ENCODE data around the gene TBX6. TPM values are rescaled to one million over a fixed set of nuclear protein-coding genes. Genes with fewer than 3 reads are reported as not detected.

Gene TBX6
- total and polyA plus RNA-seq, 3 experiments from 2014 or later, result 0.71 to 0.83 TPM; not detected in 1

GRCh38 chr16:30096105-30096861 is 4.6 kb upstream of the TBX6 start, which contains the start of gene YPEL3:
YPEL3 (minus strand) TSS chr16:30096213; CDS start chr16:30095482, 731 bp downstream.
- ChIA-PET POLR2A (interaction anchor here (0.5 to 7.8 kb wide), 10 partner anchors 16 to 322 kb away, joined by 3 to 89 read pairs (median 4); partner anchors contain the start of genes ALDOA, CORO1A and PPP4C), CTCF (interaction anchor here (1.5 to 7.1 kb wide), 2 partner anchors 30 to 91 kb away, joined by 4 to 41 read pairs; partner anchors contain the start of gene ALDOA)
- no peaks in the 10 kb centered on the region for H3K27me3 ChIP-seq (ENCODE audit: insufficient read depth, low read length, poor library complexity, severe bottlenecking)
- H3K4me3 Mint-ChIP-seq, result peak within 1 kb of the TSS; percentile 84 to 96 (median 89)
- H3K36me3 ChIP-seq (ENCODE audit: insufficient read depth, low read length), result peaks cover 12% of the 10 kb centered on the region
- peaks cover 25% of the 10 kb centered on the region for H3K9me3 ChIP-seq (ENCODE audit: low read length)
- H3K4me3 ChIP-seq (ENCODE audit: low read length), result peak within 1 kb of the TSS; percentile 78
- peak within 1 kb of the TSS; percentile 83 to 99 (median 96) for H3K27ac Mint-ChIP-seq
- no peaks in the 10 kb centered on the region for H3K27me3 Mint-ChIP-seq
- H3K9me3 Mint-ChIP-seq, result peaks cover 14 to 27% (median 22%) of the 10 kb centered on the region in 5 donors
- peak within 1 kb of the TSS; percentile 76 for H3K27ac ChIP-seq (ENCODE audit: low read depth, low read length)
- DNase-seq, result peak; percentile 85 to 94 (median 89)
- H3K36me3 Mint-ChIP-seq, result peaks cover 8 to 36% (median 29%) of the 10 kb centered on the region in 3 donors
- peaks cover 41% of the 10 kb centered on the region for H3K4me1 ChIP-seq (ENCODE audit: insufficient read depth, low read length)
- peaks cover 30 to 43% (median 35%) of the 10 kb centered on the region in 3 donors for H3K4me1 Mint-ChIP-seq

GRCh38 chr16:30095166-30096078 is 3.7 kb upstream of the TBX6 start:
- Histone ChIP-seq H3K27me3 (ENCODE audit: insufficient read depth, low read length, poor library complexity, severe bottlenecking) (no peaks in the 10 kb centered on the region), H3K27ac (ENCODE audit: low read depth, low read length) (peak overlapping the region; percentile 59), H3K9me3 (ENCODE audit: low read length) (peaks cover 25% of the 10 kb centered on the region), H3K36me3 (ENCODE audit: insufficient read depth, low read length) (peaks cover 12% of the 10 kb centered on the region), H3K4me1 (ENCODE audit: insufficient read depth, low read length) (peaks cover 50% of the 10 kb centered on the region), H3K4me3 (ENCODE audit: low read length) (peak overlapping the region; percentile 78)
- Mint-ChIP-seq H3K9me3 (peaks cover 14 to 27% (median 22%) of the 10 kb centered on the region in 5 donors), H3K27me3 (no peaks in the 10 kb centered on the region), H3K4me3 (peak overlapping the region; percentile 84 to 96 (median 89)), H3K4me1 (peaks cover 31 to 44% (median 35%) of the 10 kb centered on the region in 3 donors), H3K36me3 (peaks cover 8 to 36% (median 29%) of the 10 kb centered on the region in 3 donors), H3K27ac (peak overlapping the region; percentile 60 to 99 (median 92))
- CTCF ChIA-PET, result interaction anchor here (1.5 to 7.1 kb wide), 4 partner anchors 29 to 533 kb away, joined by 3 to 41 read pairs (median 4); partner anchors contain the start of genes ALDOA and CORO1A
- peak in 1 of 5 donors; percentile 27 for DNase-seq
- POLR2A ChIA-PET, result interaction anchor here (0.6 to 7.8 kb wide), 9 partner anchors 17 to 322 kb away, joined by 3 to 89 read pairs (median 3); partner anchors contain the start of genes ALDOA and CORO1A

- CTCF ChIA-PET, result interaction anchor here (0.7 to 7.1 kb wide), 9 partner anchors 9 to 534 kb away, joined by 3 to 41 read pairs (median 4); partner anchors contain the start of genes ALDOA, CORO1A and ZNF771
- H3K4me3 Mint-ChIP-seq, result peak overlapping the region; percentile 84 to 96 (median 89)
- DNase-seq, result no peak
- no peaks in the 10 kb centered on the region for H3K27me3 Mint-ChIP-seq
- H3K27me3 ChIP-seq (ENCODE audit: insufficient read depth, low read length, poor library complexity, severe bottlenecking), result no peaks in the 10 kb centered on the region
- H3K36me3 ChIP-seq (ENCODE audit: insufficient read depth, low read length), result peaks cover 12% of the 10 kb centered on the region
- H3K4me1 Mint-ChIP-seq, result peaks cover 38 to 52% (median 43%) of the 10 kb centered on the region in 3 donors
- peak overlapping the region; percentile 59 for H3K27ac ChIP-seq (ENCODE audit: low read depth, low read length)
- H3K4me3 ChIP-seq (ENCODE audit: low read length), result peak overlapping the region; percentile 78
- H3K4me1 ChIP-seq (ENCODE audit: insufficient read depth, low read length), result peaks cover 58% of the 10 kb centered on the region
- POLR2A ChIA-PET, result interaction anchor here (0.6 to 7.8 kb wide), 5 partner anchors 29 to 323 kb away, joined by 3 to 89 read pairs (median 3); partner anchors contain the start of genes ALDOA and CORO1A
- peak overlapping the region; percentile 60 to 99 (median 92) for H3K27ac Mint-ChIP-seq
- H3K9me3 Mint-ChIP-seq, result peaks cover 14 to 27% (median 22%) of the 10 kb centered on the region in 5 donors
- peaks cover 25% of the 10 kb centered on the region for H3K9me3 ChIP-seq (ENCODE audit: low read length)
- peaks cover 8 to 36% (median 29%) of the 10 kb centered on the region in 3 donors for H3K36me3 Mint-ChIP-seq
Observed at GRCh38 chr16:30094541-30095165, 2.9 kb upstream of the TBX6 start.

GRCh38 chr16:30092373-30093010 is 768 bp upstream of the TBX6 start:
- Mint-ChIP-seq H3K27ac (peak overlapping the region; percentile 82 to 98 (median 96)), H3K4me3 (peak overlapping the region; percentile 81 to 94 (median 90)), H3K9me3 (peaks cover 7 to 13% (median 8%) of the 10 kb centered on the region in 5 donors), H3K36me3 (peaks cover 7 to 32% (median 15%) of the 10 kb centered on the region in 3 donors), H3K4me1 (peaks cover 38 to 52% (median 43%) of the 10 kb centered on the region in 3 donors), H3K27me3 (no peaks in the 10 kb centered on the region)
- ChIA-PET POLR2A (interaction anchor here (0.5 to 7.8 kb wide), 10 partner anchors 16 to 368 kb away, joined by 3 to 89 read pairs (median 4); partner anchors contain the start of genes ALDOA, CORO1A, MAPK3 and PPP4C), CTCF (interaction anchor here (0.6 to 7.1 kb wide), 31 partner anchors 8 to 567 kb away, joined by 3 to 41 read pairs (median 5); partner anchors contain the start of genes ALDOA, CORO1A, DCTPP1 and GDPD3)
- peaks cover 63% of the 10 kb centered on the region for H3K4me1 ChIP-seq (ENCODE audit: insufficient read depth, low read length)
- H3K27me3 ChIP-seq (ENCODE audit: insufficient read depth, low read length, poor library complexity, severe bottlenecking), result no peaks in the 10 kb centered on the region
- H3K4me3 ChIP-seq (ENCODE audit: low read length), result peak overlapping the region; percentile 86
- peak; percentile 47 to 72 (median 64) for DNase-seq
- peaks cover 12% of the 10 kb centered on the region for H3K9me3 ChIP-seq (ENCODE audit: low read length)
- H3K36me3 ChIP-seq (ENCODE audit: insufficient read depth, low read length), result peaks cover 12% of the 10 kb centered on the region
- H3K27ac ChIP-seq (ENCODE audit: low read depth, low read length), result peak overlapping the region; percentile 90

GRCh38 chr16:30090610-30091331 is 953 bp downstream of the TBX6 start:
- no peak for DNase-seq
- H3K4me3 ChIP-seq (ENCODE audit: low read length), result no peak overlapping the region

More at GRCh38 chr16:30090610-30091331, 953 bp downstream of the TBX6 start:
- Mint-ChIP-seq H3K27ac (peak overlapping the region; percentile 53 to 90 (median 80)), H3K4me1 (peaks cover 36 to 45% (median 36%) of the 10 kb centered on the region in 3 donors), H3K4me3 (peak overlapping the region; percentile 49 to 82 (median 62)), H3K27me3 (no peaks in the 10 kb centered on the region), H3K9me3 (no peaks in the 10 kb centered on the region), H3K36me3 (peaks cover 7 to 36% (median 8%) of the 10 kb centered on the region in 3 donors)
- Histone ChIP-seq H3K27me3 (ENCODE audit: insufficient read depth, low read length, poor library complexity, severe bottlenecking) (no peaks in the 10 kb centered on the region), H3K36me3 (ENCODE audit: insufficient read depth, low read length) (peaks cover 12% of the 10 kb centered on the region), H3K27ac (ENCODE audit: low read depth, low read length) (no peak overlapping the region), H3K4me1 (ENCODE audit: insufficient read depth, low read length) (peaks cover 59% of the 10 kb centered on the region), H3K9me3 (ENCODE audit: low read length) (no peaks in the 10 kb centered on the region)
- ChIA-PET CTCF (interaction anchor here (0.8 to 7.1 kb wide), 26 partner anchors 8 to 569 kb away, joined by 3 to 41 read pairs (median 5); partner anchors contain the start of genes ALDOA, CORO1A, DCTPP1 and GDPD3), POLR2A (interaction anchor here (0.7 to 7.8 kb wide), 6 partner anchors 10 to 94 kb away, joined by 3 to 89 read pairs (median 7); partner anchors contain the start of genes ALDOA and CORO1A)
